H4 (cell line): Measurements from ENCODE around the gene ALMS1. TPM values are rescaled to one million over a fixed set of nuclear protein-coding genes. Genes with fewer than 3 reads are reported as not detected.
"Not testable (repeated sequence)": the region's sequence is repeated elsewhere in the genome, so short reads cannot be mapped to it uniquely, and the experiment has no call there.

Experiments used
- DNase-seq: peaks from one replicate; pipeline ENCODE4 v3.0.0-alpha.2; 2015; ENCODE audit warnings: low spot score
- total RNA-seq: library from RNA; depleted of rRNA; stranded (reverse); fragments of >200 nt; shearing (Covaris generic); gene quantifications from 2 replicates; pipeline ENCODE4 v1.2.3, GENCODE V29; 2014

Gene ALMS1
- total RNA-seq, 1 experiment from 2014 or later = 8.3 TPM

DNA sequence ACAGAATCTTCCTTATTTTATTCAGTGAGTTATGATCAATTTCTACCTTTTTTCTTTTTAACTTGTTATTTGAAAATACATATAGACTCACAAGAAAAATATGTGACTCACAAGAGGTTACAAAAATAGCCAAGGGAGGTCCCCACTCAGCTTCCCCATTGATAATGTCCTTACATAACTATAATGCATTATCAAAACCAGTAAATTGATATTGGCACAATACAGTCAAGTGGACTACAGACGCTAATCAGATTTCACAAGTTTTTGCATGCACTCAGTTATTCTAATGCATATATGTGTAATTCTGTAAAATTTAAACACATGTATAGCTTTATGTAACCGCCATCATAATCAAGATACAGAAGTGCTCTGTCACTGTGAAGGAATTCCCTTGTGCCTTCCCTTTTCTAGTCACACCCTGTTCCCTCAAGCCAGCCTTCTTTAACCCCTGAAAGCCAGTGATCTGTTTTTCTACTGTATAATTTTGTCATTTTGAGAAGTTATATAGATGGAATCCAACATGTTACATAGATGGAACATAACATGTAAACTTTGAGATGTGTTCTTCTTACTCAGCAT is 118.4 kb downstream of the ALMS1 start:
- DNase-seq = no peak

DNA sequence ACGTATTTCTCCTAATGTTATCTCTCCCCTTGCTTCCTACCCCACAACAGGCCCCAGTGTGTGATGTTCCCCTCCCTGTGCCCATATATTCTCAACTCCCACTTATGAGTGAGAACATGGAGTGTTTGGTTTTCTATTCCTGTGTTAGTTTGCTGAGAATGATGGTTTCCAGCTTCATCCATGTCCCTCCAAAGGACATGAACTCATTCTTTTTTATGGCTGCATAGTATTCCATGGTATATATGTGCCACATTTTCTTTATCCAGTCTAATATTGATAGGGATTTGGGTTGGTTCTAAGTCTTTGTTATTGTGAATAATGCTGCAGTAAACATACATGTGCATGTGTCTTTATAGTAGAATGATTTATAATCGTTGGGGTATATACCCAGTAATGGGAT is 119.2 kb downstream of the ALMS1 start:
- DNase-seq = not testable (repeated sequence)

- DNase-seq = not testable (repeated sequence)
Observed at GRCh38 chr2:73510470-73510869, 124.8 kb downstream of the ALMS1 start.

- no peak for DNase-seq
Observed at GRCh38 chr2:73516033-73516432, 130.4 kb downstream of the ALMS1 start.

DNA sequence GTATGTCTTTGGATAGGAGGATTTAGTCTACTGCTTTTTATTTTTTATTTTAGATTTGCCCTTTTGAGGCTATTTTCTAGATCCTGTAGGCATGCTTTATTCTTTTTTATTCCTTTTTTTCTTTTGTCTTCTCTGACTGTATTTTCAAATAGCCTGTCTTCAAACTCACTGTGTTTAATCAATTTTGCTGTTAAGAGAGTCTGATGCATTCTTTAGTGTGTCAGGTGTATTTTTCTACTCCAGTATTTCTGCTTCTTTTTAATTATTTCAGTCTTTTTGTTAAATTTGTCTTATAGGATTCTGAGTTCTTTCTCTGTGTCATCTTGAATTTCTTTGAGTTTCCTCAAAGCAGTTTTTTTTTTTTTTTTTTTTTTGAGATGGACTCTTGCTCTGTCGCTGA is 143.1 kb downstream of the ALMS1 start:
- no peak for DNase-seq

GRCh38 chr2:73530773-73531172 is 145.1 kb downstream of the ALMS1 start:
- not testable (repeated sequence) for DNase-seq

GRCh38 chr2:73532381-73532780 is 146.7 kb downstream of the ALMS1 start:
- no peak for DNase-seq

- no peak for DNase-seq
Observed at GRCh38 chr2:73536133-73536840, 150.7 kb downstream of the ALMS1 start.

DNA sequence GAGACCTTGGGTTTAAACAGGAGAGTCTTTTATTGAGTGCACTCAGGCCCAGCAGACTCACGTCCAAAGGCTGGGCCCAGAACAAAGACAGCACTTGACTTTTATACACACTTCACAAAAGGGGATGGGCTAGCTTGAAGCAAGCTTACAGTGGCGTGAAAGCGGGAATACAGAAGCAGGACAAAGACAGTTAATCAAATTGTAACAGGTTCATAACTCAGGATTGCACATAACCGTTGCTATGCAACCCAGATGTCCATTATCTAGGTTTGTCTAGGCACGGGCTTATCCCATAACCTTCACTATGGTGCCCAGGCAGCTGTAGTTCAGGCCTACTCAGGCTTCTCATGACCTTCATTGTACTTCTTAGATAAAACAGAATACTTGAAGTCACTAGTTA is 175.2 kb downstream of the ALMS1 start:
- DNase-seq = not testable (repeated sequence)

GRCh38 chr2:73561422-73561821 is 175.8 kb downstream of the ALMS1 start:
- DNase-seq = peak; percentile 6

GRCh38 chr2:73564986-73565385 is 179.3 kb downstream of the ALMS1 start:
- DNase-seq = no peak

- no peak for DNase-seq
Observed at GRCh38 chr2:73566288-73566878, 180.7 kb downstream of the ALMS1 start.

GRCh38 chr2:73575261-73575660 is 189.6 kb downstream of the ALMS1 start:
- DNase-seq = no peak

- DNase-seq = no peak
Observed at GRCh38 chr2:73582364-73582763, 196.7 kb downstream of the ALMS1 start.

DNA sequence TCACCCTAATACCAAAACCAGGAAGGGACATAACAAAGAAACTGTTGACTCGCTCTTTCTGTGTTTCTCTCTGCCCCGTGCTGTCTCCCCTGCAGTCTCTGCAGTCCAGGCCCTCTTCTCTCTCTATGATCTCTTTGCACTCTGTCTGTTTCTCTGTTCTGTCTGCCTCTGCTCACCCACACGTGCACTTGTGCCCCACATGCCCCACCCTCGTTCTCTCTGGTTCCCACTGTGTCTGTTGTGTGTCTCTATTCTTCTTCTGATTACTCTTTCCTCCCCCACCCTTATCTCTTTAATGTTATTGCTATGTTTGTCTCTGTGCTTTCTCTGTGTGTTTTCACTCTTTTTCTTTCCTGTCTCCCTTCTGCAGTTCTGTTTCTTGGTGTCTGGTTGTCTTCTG is 202.5 kb downstream of the ALMS1 start:
- no peak for DNase-seq

DNA sequence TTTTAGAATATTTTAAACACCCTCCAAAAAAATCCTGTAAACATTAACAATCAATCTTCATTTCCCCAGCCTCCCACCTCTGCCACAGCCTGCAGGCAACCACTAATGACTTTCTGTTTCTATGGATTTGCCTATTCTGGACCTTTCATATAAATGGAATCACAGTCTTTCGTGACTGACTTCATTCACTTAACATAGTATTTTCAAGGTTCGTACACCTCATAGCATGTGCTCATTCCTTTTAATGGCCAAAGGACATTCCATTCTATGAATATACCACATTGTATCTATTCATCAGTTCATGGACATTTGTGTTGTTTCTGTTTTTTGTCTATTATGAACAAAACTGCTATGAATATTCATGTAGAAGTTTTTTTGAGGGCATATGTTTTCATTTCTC is 208.0 kb downstream of the ALMS1 start:
- no peak for DNase-seq

DNA sequence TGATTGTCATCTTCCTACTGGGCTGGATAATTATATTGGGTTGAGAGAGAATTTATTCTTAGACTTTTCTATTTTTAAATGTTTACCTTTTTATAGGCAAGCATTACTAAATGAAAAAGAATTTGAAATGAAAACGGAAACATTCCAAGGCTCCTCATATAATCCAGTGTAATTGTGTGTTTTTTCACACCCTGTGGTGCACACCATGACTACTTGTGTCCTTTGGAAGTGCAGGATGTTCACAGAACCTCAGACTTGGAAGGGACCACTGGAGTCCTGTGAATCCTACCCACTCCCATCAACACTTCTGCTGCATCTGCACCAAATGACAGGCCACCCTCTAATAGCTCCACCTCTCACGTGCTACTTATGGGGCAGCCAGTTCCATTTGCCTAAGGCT is 208.6 kb downstream of the ALMS1 start:
- no peak for DNase-seq

GRCh38 chr2:73601780-73602179 is 216.1 kb downstream of the ALMS1 start:
- no peak for DNase-seq

DNA sequence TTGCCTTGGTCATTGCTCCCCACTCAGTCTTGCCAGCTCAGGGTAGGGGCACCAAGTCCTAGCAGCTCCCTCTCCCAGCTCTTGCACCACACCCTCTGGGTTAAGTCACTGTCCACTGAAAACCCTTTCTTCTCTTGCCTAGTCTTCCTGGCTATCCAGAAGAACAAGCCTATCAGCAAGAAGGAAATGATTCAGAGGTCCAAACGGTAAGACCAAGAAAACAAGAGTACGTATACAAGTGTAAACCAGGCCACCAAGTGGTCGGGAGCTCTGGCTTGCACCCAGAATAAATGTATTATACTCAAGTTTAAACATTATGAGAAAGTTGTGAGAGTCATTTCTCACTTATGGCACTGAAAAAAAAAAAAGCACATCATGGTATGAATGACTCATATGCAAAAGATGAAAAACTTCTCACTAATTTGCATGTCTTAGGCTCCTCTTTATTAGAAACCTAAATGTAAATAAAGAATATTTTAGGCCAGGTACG is 217.5 kb downstream of the ALMS1 start:
- not testable (repeated sequence) for DNase-seq

DNA sequence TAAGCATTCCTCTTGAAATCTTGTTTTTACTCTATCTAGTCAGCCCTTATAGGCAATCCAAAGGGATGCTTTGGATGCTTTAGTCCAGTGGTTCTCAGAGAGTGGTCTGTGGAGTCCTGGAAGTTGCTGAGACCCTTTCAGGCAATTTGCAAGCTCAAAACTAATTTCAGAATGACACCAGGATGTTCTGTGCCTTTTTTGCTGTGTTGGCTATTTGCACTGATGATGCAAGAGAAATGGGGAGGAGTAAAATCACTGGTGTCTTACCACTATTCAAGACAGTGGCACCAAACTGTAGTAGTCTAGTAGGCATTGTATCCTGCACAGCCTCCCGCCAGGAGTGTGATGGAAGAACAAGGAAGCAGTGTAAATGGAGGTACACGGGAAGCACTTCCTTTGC is 219.0 kb downstream of the ALMS1 start:
- DNase-seq = not testable (repeated sequence)

- DNase-seq = no peak
Observed at GRCh38 chr2:73610111-73610510, 224.5 kb downstream of the ALMS1 start.

DNA sequence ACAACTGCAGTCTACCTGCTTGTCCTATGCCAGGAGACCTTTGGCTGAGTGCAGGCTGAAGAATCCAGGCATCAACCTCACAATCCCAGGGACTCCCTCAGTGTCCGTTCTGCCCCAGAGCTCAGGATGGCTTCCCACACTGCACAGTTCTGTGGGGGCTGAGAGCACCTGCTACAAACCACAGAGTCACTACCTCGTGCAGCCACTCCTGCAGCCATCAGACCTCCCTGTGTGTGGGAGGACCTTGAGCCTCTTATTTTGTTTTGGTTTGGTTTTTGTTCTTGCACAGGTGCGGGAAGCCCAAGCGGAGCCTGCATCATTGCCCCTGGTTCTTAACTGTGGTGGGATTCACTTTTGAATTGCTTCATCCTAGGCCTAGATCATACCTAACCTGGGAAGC is 225.6 kb downstream of the ALMS1 start:
- no peak for DNase-seq

DNA sequence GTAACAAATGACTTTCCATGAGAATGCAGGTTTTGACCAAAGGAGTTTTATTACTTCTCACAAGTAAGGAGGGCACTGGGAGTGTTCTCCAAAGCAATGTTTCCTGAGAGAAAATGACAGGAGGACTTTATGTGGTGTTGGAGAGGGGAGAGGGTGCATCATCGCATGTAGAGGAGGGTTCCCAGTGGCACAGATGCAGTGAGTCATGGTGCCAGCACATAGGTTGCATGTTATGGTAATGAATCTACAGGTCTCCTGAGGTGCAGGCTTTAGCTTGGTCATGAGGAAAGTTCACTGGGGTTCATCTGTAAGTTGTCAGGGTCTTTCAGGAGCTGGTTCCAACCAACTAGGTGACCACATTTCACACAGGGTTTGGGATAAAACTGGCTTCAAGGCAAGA is 226.2 kb downstream of the ALMS1 start:
- DNase-seq = no peak
